Panc1 (cell line): ENCODE results near the gene VAMP2.

ENCODE experiments used
- CTCF ChIP-seq: fragments of 450-650 bp; IDR thresholded peaks from 2 replicates; pipeline ENCODE4 v1.5.1; 2017; ENCODE audit warnings: mild to moderate bottlenecking
- POLR2AphosphoS5 ChIP-seq: IDR thresholded peaks from 2 replicates; pipeline ENCODE4 v1.6.1; 2012; ENCODE audit warnings: mild to moderate bottlenecking, low read depth, low read length, moderate library complexity
- REST ChIP-seq, 2 experiments: IDR thresholded peaks; 2 replicates each; pipeline ENCODE4 v1.6.1; 2011 to 2012; ENCODE audit warnings: low read depth in 2 of 2, control low read depth in 1 of 2, low read length in 1 of 2, mild to moderate bottlenecking in 1 of 2, moderate library complexity in 1 of 2; ENCODE audit not compliant: insufficient read depth in 1 of 2
- SIN3A ChIP-seq: IDR thresholded peaks from 2 replicates; pipeline ENCODE4 v1.6.1; 2012; ENCODE audit warnings: low read depth, mild to moderate bottlenecking, low read length, moderate library complexity, borderline replicate concordance; ENCODE audit not compliant: insufficient read depth

GRCh38 chr17:8153031-8153451, 9.7 kb downstream of the VAMP2 start:
- TF ChIP-seq REST (IDR thresholded peaks at IDR 0.05; ENCODE audit: insufficient read depth in 1 of 2, low read depth in 2 of 2, low read length in 1 of 2) (no peak), CTCF (no peak), SIN3A (no peak), POLR2AphosphoS5 (no peak)
